SH-SY5Y (cell line): ENCODE data around the gene FAM89B.

ENCODE experiments used
- GATA2 ChIP-seq: IDR thresholded peaks from 2 replicates; pipeline ENCODE4 v1.6.1; 2011; ENCODE audit warnings: mild to moderate bottlenecking, low read depth, low read length
- GATA3 ChIP-seq: IDR thresholded peaks from 2 replicates; pipeline ENCODE4 v1.6.1; 2011; ENCODE audit warnings: low read depth, mild to moderate bottlenecking, low read length, moderate library complexity

Gene FAM89B

GRCh38 chr11:65622011-65622410, 49.7 kb downstream of the FAM89B start:
- TF ChIP-seq GATA2 (no peak), GATA3 (no peak)

- TF ChIP-seq GATA2 (no peak), GATA3 (no peak)
These were observed 50.8 kb downstream of the FAM89B start for GRCh38 chr11:65623177-65623576.
